ENCODE data around the gene NDP.

DNA sequence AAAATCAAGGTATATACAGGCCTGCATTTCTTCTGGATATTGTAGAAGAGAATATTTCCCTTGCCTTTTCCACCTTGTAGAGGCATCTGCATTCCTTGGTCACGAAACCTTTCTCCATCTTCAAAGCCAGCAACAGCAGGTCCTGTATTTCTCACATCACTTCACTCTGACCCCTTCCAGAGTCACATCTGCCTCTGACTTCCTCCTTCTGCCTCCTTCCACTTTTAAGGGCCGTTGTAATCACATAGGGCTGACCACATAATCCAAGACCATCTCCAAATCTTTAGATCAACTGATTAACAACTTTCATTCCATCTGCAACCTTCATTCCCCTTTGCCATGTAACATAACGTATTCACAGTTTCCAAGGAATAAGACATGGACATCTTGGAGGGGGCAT lies 38.3 kb upstream of the NDP start:
- no peak for TF ChIP-seq CTCF (IDR thresholded peaks at IDR 0.05)
- TF ChIP-seq POLR2AphosphoS5 (IDR thresholded peaks at IDR 0.05), result no peak
